A549 (cell line): ENCODE data around the gene TP53BP1.

Experiments
- BHLHE40 ChIP-seq: IDR thresholded peaks from 2 replicates; pipeline ENCODE4 v1.6.1; 2012; ENCODE audit warnings: low read depth, low read length, inconsistent platforms
- CEBPB ChIP-seq, 2 experiments: fragments of >200 bp in 1 of 2; sonication (Bioruptor Twin) in 1 of 2; formaldehyde crosslinking in 1 of 2; IDR thresholded peaks; 2 replicates each; pipeline ENCODE4 v1.6.1; 2012 to 2016
- CTCF ChIP-seq: fragments of >200 bp; sonication (Bioruptor Twin); formaldehyde crosslinking; IDR thresholded peaks from 3 replicates; pipeline ENCODE4 v1.5.1; 2016
- EHMT2 ChIP-seq: fragments of 200-600 bp; sonication (generic); IDR thresholded peaks from 2 replicates; pipeline ENCODE4 v1.6.1; 2016; ENCODE audit warnings: antibody characterized with exemption, low read depth, mild to moderate bottlenecking, moderate library complexity
- FOSB ChIP-seq: fragments of 250-450 bp; sonication (Bioruptor Pico); IDR thresholded peaks from 2 replicates; pipeline ENCODE4 v1.5.0; 2020; ENCODE audit warnings: mild to moderate bottlenecking, moderate library complexity
- HDAC2 ChIP-seq: fragments of 200-600 bp; sonication (generic); IDR thresholded peaks from 2 replicates; pipeline ENCODE4 v1.6.1; 2016
- NPAS2 ChIP-seq: fragments of 250-450 bp; sonication (Bioruptor Pico); IDR thresholded peaks from 2 replicates; pipeline ENCODE4 v1.8.0; 2022; ENCODE audit warnings: mild to moderate bottlenecking, moderate library complexity, borderline replicate concordance
- PHF8 ChIP-seq: fragments of 200-600 bp; sonication (generic); IDR thresholded peaks from 2 replicates; pipeline ENCODE4 v1.6.1; 2016; ENCODE audit warnings: low read depth, mild to moderate bottlenecking, antibody characterized with exemption, moderate library complexity, borderline replicate concordance
- POLR2A ChIP-seq: IDR thresholded peaks from 2 replicates; pipeline ENCODE4 v1.6.1; 2012; ENCODE audit warnings: mild to moderate bottlenecking, low read length
- REST ChIP-seq: fragments of 200-600 bp; sonication (generic); IDR thresholded peaks from 2 replicates; pipeline ENCODE4 v1.6.1; 2016; ENCODE audit warnings: antibody characterized with exemption, mild to moderate bottlenecking, moderate library complexity
- RNF2 ChIP-seq: fragments of 200-600 bp; sonication (generic); IDR thresholded peaks from 2 replicates; pipeline ENCODE4 v1.6.1; 2016; ENCODE audit warnings: low read depth, mild to moderate bottlenecking, antibody characterized with exemption, moderate library complexity, borderline replicate concordance
- SMC3 ChIP-seq: fragments of >200 bp; sonication (Bioruptor Twin); formaldehyde crosslinking; IDR thresholded peaks from 3 replicates; pipeline ENCODE4 v1.6.1; 2018; ENCODE audit warnings: inconsistent platforms

GRCh38 chr15:43528542-43529007 lies 35.6 kb upstream of the TP53BP1 start:
- no peak for TF ChIP-seq NPAS2 (CRISPR knock-in tag)
- no peak for TF ChIP-seq CEBPB (IDR thresholded peaks at IDR 0.05)
- TF ChIP-seq BHLHE40 = no peak
- TF ChIP-seq POLR2A = no peak
- no peak for TF ChIP-seq PHF8
- TF ChIP-seq EHMT2 = no peak
- no peak for TF ChIP-seq SMC3
- no peak for TF ChIP-seq CTCF
- TF ChIP-seq REST = no peak
- TF ChIP-seq HDAC2 = no peak
- no peak for TF ChIP-seq RNF2
- TF ChIP-seq FOSB (CRISPR knock-in tag) = no peak
